ENCODE data around the gene LRRC8E. TPM values are rescaled to one million over a fixed set of nuclear protein-coding genes. Genes with fewer than 3 reads are reported as not detected.
"Not testable (repeated sequence)": the region's sequence is repeated elsewhere in the genome, so short reads cannot be mapped to it uniquely, and the experiment has no call there.

Gene LRRC8E
- total RNA-seq, 1 donor from 2014 or later = 3.8 TPM

- peak; percentile 99 for DNase-seq
These were observed 32.4 kb downstream of the LRRC8E start for GRCh38 chr19:7920519-7921301.

- no peak for DNase-seq
These were observed 33.1 kb downstream of the LRRC8E start for GRCh38 chr19:7921302-7921966.

- DNase-seq = no peak
These were observed 33.9 kb downstream of the LRRC8E start for GRCh38 chr19:7921967-7922835.

GRCh38 chr19:7922836-7923195 is 34.5 kb downstream of the LRRC8E start:
- DNase-seq = no peak

- DNase-seq = no peak
These were observed 35.2 kb downstream of the LRRC8E start for GRCh38 chr19:7923295-7924191.

- DNase-seq = no peak
These were observed 35.9 kb downstream of the LRRC8E start for GRCh38 chr19:7924241-7924640.

- no peak for DNase-seq
These were observed 36.4 kb downstream of the LRRC8E start for GRCh38 chr19:7924651-7925170.

- DNase-seq = peak; percentile 91
These were observed 37.0 kb downstream of the LRRC8E start for GRCh38 chr19:7925171-7925851.

GRCh38 chr19:7926021-7926726 is 37.9 kb downstream of the LRRC8E start, which contains the start of gene CTXN1:
CTXN1 (minus strand) TSS chr19:7926135; CDS start chr19:7925538, 597 bp downstream.
- DNase-seq = peak; percentile 74

- DNase-seq = no peak
These were observed 38.7 kb downstream of the LRRC8E start for GRCh38 chr19:7926727-7927604.

GRCh38 chr19:7927605-7928333 is 39.5 kb downstream of the LRRC8E start:
- no peak for DNase-seq

- no peak for DNase-seq
These were observed 40.0 kb downstream of the LRRC8E start for GRCh38 chr19:7928334-7928706.

GRCh38 chr19:7928741-7929701 is 40.7 kb downstream of the LRRC8E start:
- no peak for DNase-seq

- not testable (repeated sequence) for DNase-seq
These were observed 41.7 kb downstream of the LRRC8E start for GRCh38 chr19:7930030-7930429.

- no peak for DNase-seq
These were observed 42.5 kb downstream of the LRRC8E start for GRCh38 chr19:7930765-7931164.

GRCh38 chr19:7931221-7932061 is 43.1 kb downstream of the LRRC8E start:
- DNase-seq = no peak

Data from tongue (tissue), 2 donors.